IMR-90 (cell line): Measurements from ENCODE around the gene SOX1. TPM values are rescaled to one million over a fixed set of nuclear protein-coding genes. Genes with fewer than 3 reads are reported as not detected.

Source experiments
- ATAC-seq: fragments of 200-7000 bp; cut with Tn5 transposase; 2 replicates; pipeline ENCODE4 v1.9.1; 2020; ENCODE audit warnings: low read depth, mild to moderate bottlenecking, moderate library complexity
- BruUV-seq: library from RNA; stranded (reverse); fragments of 400-500 nt; replicated peaks from 2 replicates; lab custom pipeline; 2021; lab: Mats Ljungman, UMichigan
- CTCF ChIA-PET: fragments of 300-600 bp; formaldehyde crosslinking; extraction: SDS; loops from one replicate; lab custom pipeline; 2021; ENCODE audit warnings: antibody characterized with exemption; lab: Yijun Ruan, JAX
- POLR2A ChIA-PET: fragments of 300-600 bp; sonication (Branson Sonifier 250); formaldehyde crosslinking; loops from one replicate; lab custom pipeline; 2022; ENCODE audit warnings: antibody characterized with exemption; ENCODE audit not compliant: unreplicated experiment; lab: Charles Lee
- DNase-seq: peaks from one replicate; pipeline ENCODE4 v3.0.0; 2013
- H2AFZ ChIP-seq: replicated peaks from 2 replicates; pipeline ENCODE3; 2013; ENCODE audit warnings: low read length, mild to moderate bottlenecking; ENCODE audit not compliant: poor library complexity
- H2AK5ac ChIP-seq: 2 replicates; pipeline ENCODE4 v1.6.1; 2013; ENCODE audit warnings: low read depth, low read length, inconsistent platforms
- H2AK9ac ChIP-seq: replicated peaks from 2 replicates; pipeline ENCODE3; 2013; ENCODE audit warnings: mild to moderate bottlenecking, low read depth, low read length, moderate library complexity; ENCODE audit not compliant: poor library complexity
- H2BK120ac ChIP-seq: 2 replicates; pipeline ENCODE4 v1.6.1; 2013; ENCODE audit warnings: low read depth, low read length, inconsistent platforms
- H2BK15ac ChIP-seq: 3 replicates; pipeline ENCODE4 v1.6.1; 2013; ENCODE audit warnings: low read depth, low read length, inconsistent platforms
- H2BK20ac ChIP-seq: 2 replicates; pipeline ENCODE4 v1.6.1; 2013; ENCODE audit warnings: low read depth, mild to moderate bottlenecking, inconsistent platforms, low read length, moderate library complexity
- H2BK5ac ChIP-seq: 2 replicates; pipeline ENCODE4 v1.6.1; 2013; ENCODE audit warnings: mild to moderate bottlenecking, low read depth, low read length, inconsistent platforms; ENCODE audit not compliant: poor library complexity, severe bottlenecking
- H3K14ac ChIP-seq: replicated peaks from 2 replicates; pipeline ENCODE4 v1.6.1; 2013; ENCODE audit warnings: low read depth, low read length, inconsistent platforms
- H3K18ac ChIP-seq: 2 replicates; pipeline ENCODE4 v1.6.1; 2013; ENCODE audit warnings: low read depth, low read length, control low read depth
- H3K23ac ChIP-seq: 2 replicates; pipeline ENCODE4 v1.6.1; 2013; ENCODE audit warnings: low read depth, low read length, inconsistent platforms
- H3K27ac ChIP-seq: 2 replicates; pipeline ENCODE4 v1.5.1; 2013; ENCODE audit warnings: mild to moderate bottlenecking, control low read depth, low read length; ENCODE audit not compliant: insufficient read depth
- H3K27me3 ChIP-seq: 2 replicates; pipeline ENCODE4 v1.6.1; 2013; ENCODE audit warnings: low read length; ENCODE audit not compliant: control insufficient read depth, insufficient read depth
- H3K36me3 ChIP-seq: 2 replicates; pipeline ENCODE4 v1.6.1; 2013; ENCODE audit warnings: low read length, mixed read lengths; ENCODE audit not compliant: control insufficient read depth, insufficient read depth
- H3K4ac ChIP-seq: 2 replicates; pipeline ENCODE4 v1.6.1; 2013; ENCODE audit warnings: low read depth, low read length, inconsistent platforms
- H3K4me1 ChIP-seq: 2 replicates; pipeline ENCODE4 v1.6.1; 2013; ENCODE audit warnings: low read length, mixed read lengths; ENCODE audit not compliant: control insufficient read depth, insufficient read depth
- H3K4me2 ChIP-seq: 2 replicates; pipeline ENCODE4 v1.6.1; 2013; ENCODE audit warnings: low read depth, mild to moderate bottlenecking, control low read depth, low read length, moderate library complexity
- H3K4me3 ChIP-seq: 2 replicates; pipeline ENCODE4 v1.5.1; 2013; ENCODE audit warnings: low read depth, mild to moderate bottlenecking, control low read depth, low read length, moderate library complexity; ENCODE audit not compliant: insufficient read depth
- H3K56ac ChIP-seq: 2 replicates; pipeline ENCODE4 v1.6.1; 2013; ENCODE audit warnings: low read length, inconsistent platforms; ENCODE audit not compliant: insufficient read depth; ENCODE audit errors: extremely low read depth
- H3K79me1 ChIP-seq, 2 experiments: 2 replicates each; pipeline ENCODE4 v1.6.1; 2013; ENCODE audit warnings: low read length in 2 of 2, inconsistent platforms in 1 of 2, low read depth in 1 of 2
- H3K9ac ChIP-seq: 2 replicates; pipeline ENCODE4 v1.6.1; 2013; ENCODE audit warnings: low read depth, low read length, control low read depth
- H3K9me1 ChIP-seq: 2 replicates; pipeline ENCODE4 v1.6.1; 2013; ENCODE audit warnings: low read length, inconsistent platforms; ENCODE audit not compliant: insufficient read depth
- H3K9me3 ChIP-seq: 2 replicates; pipeline ENCODE4 v1.6.1; 2013; ENCODE audit warnings: low read length; ENCODE audit not compliant: control insufficient read depth, insufficient read depth
- H4K20me1 ChIP-seq: 2 replicates; pipeline ENCODE4 v1.6.1; 2013; ENCODE audit warnings: low read length, inconsistent platforms; ENCODE audit not compliant: insufficient read depth
- H4K5ac ChIP-seq: 2 replicates; pipeline ENCODE4 v1.6.1; 2013; ENCODE audit warnings: mild to moderate bottlenecking, low read depth, low read length, control low read depth
- H4K8ac ChIP-seq, 2 experiments: 2 replicates each; pipeline ENCODE4 v1.6.1; 2013; ENCODE audit warnings: low read depth in 2 of 2, low read length in 2 of 2, control low read depth in 1 of 2, inconsistent platforms in 1 of 2
- H4K91ac ChIP-seq: 2 replicates; pipeline ENCODE4 v1.6.1; 2013; ENCODE audit warnings: low read depth, low read length, inconsistent platforms; ENCODE audit not compliant: insufficient read depth
- BHLHE40 ChIP-seq: fragments of 150-350 bp; IDR thresholded peaks from 2 replicates; pipeline ENCODE4 v1.6.1; 2016; ENCODE audit warnings: mild to moderate bottlenecking, low read depth, low read length
- CEBPB ChIP-seq: IDR thresholded peaks from 2 replicates; pipeline ENCODE4 v1.6.1; 2012; ENCODE audit warnings: low read depth, low read length, improper control_type of control experiment
- CHD1 ChIP-seq: IDR thresholded peaks from 2 replicates; pipeline ENCODE4 v1.6.1; 2012; ENCODE audit warnings: low read depth, low read length, improper control_type of control experiment
- CTCF ChIP-seq: conservative IDR thresholded peaks from 2 replicates; pipeline ENCODE4 v1.5.1; 2012; ENCODE audit warnings: mild to moderate bottlenecking, low read depth, low read length, improper control_type of control experiment
- ELK1 ChIP-seq: fragments of 150-350 bp; IDR thresholded peaks from 2 replicates; pipeline ENCODE4 v1.6.1; 2016; ENCODE audit warnings: low read depth, mild to moderate bottlenecking, low read length, moderate library complexity, borderline replicate concordance
- FOS ChIP-seq: fragments of 150-350 bp; IDR thresholded peaks from 2 replicates; pipeline ENCODE4 v1.6.1; 2016; ENCODE audit warnings: low read depth, low read length
- MXI1 ChIP-seq: IDR thresholded peaks from 2 replicates; pipeline ENCODE4 v1.6.1; 2012; ENCODE audit warnings: low read depth, mild to moderate bottlenecking, low read length, moderate library complexity, borderline replicate concordance
- NFE2L2 ChIP-seq: fragments of 150-350 bp; IDR thresholded peaks from 2 replicates; pipeline ENCODE4 v1.6.1; 2016; ENCODE audit warnings: low read depth, mild to moderate bottlenecking, low read length
- POLR2A ChIP-seq: IDR thresholded peaks from 2 replicates; pipeline ENCODE4 v1.6.1; 2012; ENCODE audit warnings: mild to moderate bottlenecking, low read depth, low read length
- RCOR1 ChIP-seq: IDR thresholded peaks from 2 replicates; pipeline ENCODE4 v1.6.1; 2012; ENCODE audit warnings: mild to moderate bottlenecking, low read length, improper control_type of control experiment; ENCODE audit not compliant: insufficient replicate concordance
- RFX5 ChIP-seq: IDR thresholded peaks from 2 replicates; pipeline ENCODE4 v1.8.0; 2012; ENCODE audit warnings: low read depth, mild to moderate bottlenecking, low read length, moderate library complexity
- USF2 ChIP-seq: fragments of 150-350 bp; IDR thresholded peaks from 2 replicates; pipeline ENCODE4 v1.6.1; 2017; ENCODE audit warnings: mild to moderate bottlenecking, antibody characterized with exemption, low read length, low read depth
- WGBS, 2 experiments: methylation state at CpG; one replicate each; pipeline versions ENCODE4 v1.1.5 to v1.1.7; 2013; ENCODE audit warnings: missing lambda C conversion rate in 2 of 2; ENCODE audit not compliant: insufficient read length in 1 of 2; ENCODE audit errors: extremely low coverage in 2 of 2; 5-methylcytosine and 5-hydroxymethylcytosine counted together
- dilution Hi-C: fragments of 300-500 bp; cut with HindIII; formaldehyde crosslinking; loops from one replicate; pipeline ENCODE4 v1.14.3; 2018; ENCODE audit warnings: low sequenced_read_pairs; ENCODE audit not compliant: unreplicated experiment
- in situ Hi-C: fragments of 300-500 bp; cut with MboI; formaldehyde crosslinking; loops from 3 replicates; pipeline ENCODE4 v1.14.3; 2019; ENCODE audit warnings: low sequenced_read_pairs, inconsistent platforms, mixed read lengths
- intact Hi-C: fragments of 100-400 bp; cut with micrococcal nuclease; formaldehyde crosslinking; loops from 2 replicates; pipeline ENCODE4 v1.10.0; 2022
- polyA plus RNA-seq, 3 experiments: library from polyadenylated mRNA; depleted of rRNA; stranded (reverse); fragments of >200 nt; gene quantifications; 2 replicates each; pipeline ENCODE4 v1.2.3, GENCODE V29; 2012; ENCODE audit warnings: low replicate concordance in 1 of 3
- total RNA-seq: library from RNA; depleted of rRNA; stranded (reverse); fragments of >200 nt; gene quantifications from 2 replicates; pipeline ENCODE4 v1.2.3, GENCODE V29; 2012

SOX1 gene
- total and polyA plus RNA-seq, 2 of the 4 experiments (the other 2 are of a cell fraction), result not detected

GRCh38 chr13:112055915-112056269 is 11.1 kb upstream of the SOX1 start:
- CTCF ChIA-PET, result no interaction called here
- Histone ChIP-seq H3K4me1 (no peaks in the 10 kb centered on the region), H3K4me2 (no peak overlapping the region), H3K27me3 (peaks cover 75% of the 10 kb centered on the region), H3K4ac (no peak overlapping the region), H3K36me3 (no peaks in the 10 kb centered on the region), H3K9me1 (no peaks in the 10 kb centered on the region), H3K79me1 (no peaks in the 10 kb centered on the region), H3K14ac (no peak overlapping the region), H3K9me3 (0 out of 2 replicates have a peak, but pooled peaks cover 2% of the 10 kb centered on the region), H3K56ac (no peak overlapping the region), H3K18ac (no peak overlapping the region), H3K23ac (no peak overlapping the region), H2BK20ac (no peak overlapping the region), H4K20me1 (no peaks in the 10 kb centered on the region), H2AFZ (no peak overlapping the region), H3K9ac (no peak overlapping the region), H3K27ac (no peak overlapping the region), H4K8ac (no peak overlapping the region), H4K91ac (no peak overlapping the region), H2BK120ac (no peak overlapping the region), H2AK5ac (no peak overlapping the region), H2BK15ac (no peak overlapping the region), H2AK9ac (no peak overlapping the region), H2BK5ac (no peak overlapping the region), H4K5ac (no peak overlapping the region), H3K4me3 (no peak overlapping the region)
- 4% methylated on average over 4 of the region's 32 CpGs; no CpG with 5 or more reads in 1 of the 2 experiments for WGBS, 2 experiments
- BruUV-seq, result no TSS peak
- no peak for TF ChIP-seq POLR2A
- no peak for TF ChIP-seq RCOR1
- no peak for TF ChIP-seq MXI1
- TF ChIP-seq RFX5, result no peak
- no peak for TF ChIP-seq CHD1
- TF ChIP-seq USF2, result no peak
- TF ChIP-seq ELK1, result no peak
- TF ChIP-seq FOS, result no peak
- no peak for TF ChIP-seq CEBPB
- TF ChIP-seq CTCF, result no peak
- no peak for TF ChIP-seq BHLHE40
- no peak for TF ChIP-seq NFE2L2
- in situ Hi-C loops (no loop called here), dilution Hi-C loops (no loop called here), intact Hi-C loops (no loop called here)
- ATAC-seq, result no peak
- DNase-seq, result no peak
- POLR2A ChIA-PET, result no interaction called here
